Endodermal cell (in vitro differentiated cells): Measurements from ENCODE around the gene PARVB. TPM values are rescaled to one million over a fixed set of nuclear protein-coding genes. Genes with fewer than 3 reads are reported as not detected.
A peak's percentile ranks its signal among the peaks of the same experiment; 100 is the strongest.

ENCODE experiments used
- DNase-seq: peaks from one replicate; pipeline ENCODE4 v3.0.0-alpha.2; 2017
- H3K27ac ChIP-seq: 2 replicates; pipeline ENCODE4 v1.5.1; 2013; ENCODE audit warnings: mild to moderate bottlenecking, low read depth, low read length, moderate library complexity
- H3K27me3 ChIP-seq: 2 replicates; pipeline ENCODE4 v1.6.1; 2013; ENCODE audit warnings: mild to moderate bottlenecking, low read length, moderate library complexity; ENCODE audit not compliant: insufficient read depth, control insufficient read depth, poor library complexity, severe bottlenecking
- H3K36me3 ChIP-seq: 2 replicates; pipeline ENCODE4 v1.7.0; 2013; ENCODE audit warnings: mild to moderate bottlenecking, low read length, moderate library complexity; ENCODE audit not compliant: control insufficient read depth, insufficient read depth
- H3K4me1 ChIP-seq: one replicate; pipeline ENCODE4 v1.7.0; 2013; ENCODE audit warnings: low read length; ENCODE audit not compliant: control insufficient read depth, insufficient read depth
- H3K4me3 ChIP-seq: 2 replicates; pipeline ENCODE4 v1.5.1; 2013; ENCODE audit warnings: mild to moderate bottlenecking, low read length, moderate library complexity
- H3K9ac ChIP-seq: 2 replicates; pipeline ENCODE4 v1.6.1; 2013; ENCODE audit warnings: mild to moderate bottlenecking, low read length, moderate library complexity; ENCODE audit not compliant: poor library complexity, severe bottlenecking; ENCODE audit errors: extremely low read depth
- H3K9me3 ChIP-seq: 2 replicates; pipeline ENCODE4 v1.6.1; 2013; ENCODE audit warnings: mild to moderate bottlenecking, low read length, moderate library complexity; ENCODE audit not compliant: control insufficient read depth
- H3K27ac Mint-ChIP-seq: 2 replicates; pipeline ENCODE4 v1.8.0; 2020; ENCODE audit warnings: mixed read lengths
- H3K27me3 Mint-ChIP-seq: 2 replicates; pipeline ENCODE4 v1.8.0; 2021; ENCODE audit warnings: mild to moderate bottlenecking, mixed read lengths; ENCODE audit not compliant: insufficient read depth
- H3K36me3 Mint-ChIP-seq: 2 replicates; pipeline ENCODE4 v1.8.0; 2020; ENCODE audit warnings: low read depth, mixed read lengths
- H3K4me1 Mint-ChIP-seq: 2 replicates; pipeline ENCODE4 v1.8.0; 2020; ENCODE audit warnings: mixed read lengths
- H3K4me3 Mint-ChIP-seq: 2 replicates; pipeline ENCODE4 v1.8.0; 2020; ENCODE audit warnings: mild to moderate bottlenecking, moderate library complexity, mixed read lengths
- H3K9me3 Mint-ChIP-seq: 2 replicates; pipeline ENCODE4 v1.8.0; 2020; ENCODE audit warnings: mild to moderate bottlenecking, mixed read lengths
- CTCF ChIP-seq: fragments of 200-600 bp; sonication (generic); conservative IDR thresholded peaks from 2 replicates; pipeline ENCODE4 v1.5.0; 2021; ENCODE audit warnings: antibody characterized with exemption, mild to moderate bottlenecking
- WGBS, 2 experiments: methylation state at CpG; one replicate each; pipeline versions ENCODE4 v1.1.5 to v1.1.7; 2013; ENCODE audit warnings: missing lambda C conversion rate in 2 of 2, mixed read lengths in 1 of 2; ENCODE audit not compliant: insufficient coverage in 1 of 2, insufficient read length in 1 of 2; 5-methylcytosine and 5-hydroxymethylcytosine counted together
- total RNA-seq, 2 donors: library from RNA; stranded (reverse); fragmentation: NEBNext Ultra II Directional in 1 of 2; extraction: Animal tissue kit (Norgen Biotek cat#: 25700) in 1 of 2; gene quantifications; 2 replicates in 1 of 2; 3 replicates in 1 of 2; pipeline ENCODE4 v1.2.1, GENCODE V29; 2021

PARVB gene
- total RNA-seq, 2 donors from 2014 or later = 29.6 to 32.3 TPM

- no peaks in the 10 kb centered on the region for H3K36me3 ChIP-seq
- no peaks in the 10 kb centered on the region for H3K4me1 Mint-ChIP-seq
- H3K27me3 Mint-ChIP-seq = peaks cover 1% of the 10 kb centered on the region
- no peaks in the 10 kb centered on the region for H3K4me1 ChIP-seq
- no peaks in the 10 kb centered on the region for H3K9me3 ChIP-seq
- H3K27me3 ChIP-seq = no peaks in the 10 kb centered on the region
- H3K4me3 ChIP-seq = no peak overlapping the region
- no peak for TF ChIP-seq CTCF
- peak overlapping the region; percentile 48 for H3K27ac Mint-ChIP-seq
- no peak overlapping the region for H3K9ac ChIP-seq
- no peak overlapping the region for H3K4me3 Mint-ChIP-seq
- 88 to 94% methylated on average over 2 to 7 of the region's 7 CpGs for WGBS, 2 experiments
- H3K27ac ChIP-seq = no peak overlapping the region
- no peaks in the 10 kb centered on the region for H3K36me3 Mint-ChIP-seq
- H3K9me3 Mint-ChIP-seq = peaks cover 2% of the 10 kb centered on the region
- DNase-seq = peak; percentile 23
Measured at GRCh38 chr22:44217346-44217745, 193.2 kb downstream of the PARVB start.

- Mint-ChIP-seq H3K27ac (no peak overlapping the region), H3K4me3 (no peak overlapping the region), H3K36me3 (no peaks in the 10 kb centered on the region), H3K27me3 (peaks cover 1% of the 10 kb centered on the region), H3K9me3 (peaks cover 2% of the 10 kb centered on the region), H3K4me1 (no peaks in the 10 kb centered on the region)
- 94 to 96% methylated on average over 3 to 6 of the region's 6 CpGs for WGBS, 2 experiments
- Histone ChIP-seq H3K27me3 (no peaks in the 10 kb centered on the region), H3K27ac (no peak overlapping the region), H3K9me3 (no peaks in the 10 kb centered on the region), H3K9ac (no peak overlapping the region), H3K4me3 (no peak overlapping the region), H3K36me3 (no peaks in the 10 kb centered on the region), H3K4me1 (no peaks in the 10 kb centered on the region)
- peak; percentile 20 for DNase-seq
- TF ChIP-seq CTCF = no peak
Measured at GRCh38 chr22:44218071-44218470, 194.0 kb downstream of the PARVB start.

GRCh38 chr22:44219101-44219870 is 195.2 kb downstream of the PARVB start:
- 88 to 94% methylated on average over 9 to 21 of the region's 21 CpGs for WGBS, 2 experiments
- Mint-ChIP-seq H3K9me3 (peaks cover 2% of the 10 kb centered on the region), H3K4me1 (no peaks in the 10 kb centered on the region), H3K36me3 (no peaks in the 10 kb centered on the region), H3K4me3 (no peak overlapping the region), H3K27ac (no peak overlapping the region), H3K27me3 (peaks cover 1% of the 10 kb centered on the region)
- no peaks in the 10 kb centered on the region for H3K27me3 ChIP-seq
- no peaks in the 10 kb centered on the region for H3K4me1 ChIP-seq
- H3K4me3 ChIP-seq = no peak overlapping the region
- no peak for TF ChIP-seq CTCF
- no peaks in the 10 kb centered on the region for H3K36me3 ChIP-seq
- DNase-seq = peak; percentile 30
- H3K9ac ChIP-seq = no peak overlapping the region
- no peaks in the 10 kb centered on the region for H3K9me3 ChIP-seq
- H3K27ac ChIP-seq = no peak overlapping the region
